ENCODE results near the gene L2HGDH. TPM values are rescaled to one million over a fixed set of nuclear protein-coding genes. Genes with fewer than 3 reads are reported as not detected.

L2HGDH gene
- total RNA-seq, 4 donors from 2014 or later: 2.0 to 16.2 (median 3.9) TPM

DNA sequence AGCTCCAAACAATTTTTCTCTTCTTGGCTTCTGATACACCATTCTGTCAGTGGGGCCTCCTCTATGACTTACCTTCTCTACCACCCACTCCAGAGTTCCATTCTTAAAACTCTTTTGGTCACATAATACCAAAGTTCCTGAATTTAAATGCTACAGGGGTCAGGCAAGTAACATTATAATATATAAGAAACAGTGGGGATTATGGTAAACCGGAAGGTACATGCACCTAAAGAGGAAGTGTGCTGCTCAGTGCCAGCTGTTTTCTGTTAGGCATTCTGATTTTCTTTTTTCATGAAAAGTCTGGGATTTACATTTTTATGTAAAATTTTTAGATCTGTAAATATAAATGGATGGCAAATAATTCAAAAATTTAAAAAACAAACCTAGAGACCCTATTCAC lies 120.5 kb downstream of the L2HGDH start:
- Histone ChIP-seq H3K27me3 (no peaks in the 10 kb centered on the region), H3K27ac (no peak overlapping the region), H3K36me3 (peaks cover 0 to 56% (median 0%) of the 10 kb centered on the region in 3 donors), H3K4me1 (no peaks in the 10 kb centered on the region), H3K4me3 (no peak overlapping the region), H3K9me3 (no peaks in the 10 kb centered on the region)
- TF ChIP-seq EP300 (IDR thresholded peaks at IDR 0.05) (no peak), POLR2A (IDR thresholded peaks at IDR 0.05) (no peak)
- TF ChIP-seq, protein P1, sequence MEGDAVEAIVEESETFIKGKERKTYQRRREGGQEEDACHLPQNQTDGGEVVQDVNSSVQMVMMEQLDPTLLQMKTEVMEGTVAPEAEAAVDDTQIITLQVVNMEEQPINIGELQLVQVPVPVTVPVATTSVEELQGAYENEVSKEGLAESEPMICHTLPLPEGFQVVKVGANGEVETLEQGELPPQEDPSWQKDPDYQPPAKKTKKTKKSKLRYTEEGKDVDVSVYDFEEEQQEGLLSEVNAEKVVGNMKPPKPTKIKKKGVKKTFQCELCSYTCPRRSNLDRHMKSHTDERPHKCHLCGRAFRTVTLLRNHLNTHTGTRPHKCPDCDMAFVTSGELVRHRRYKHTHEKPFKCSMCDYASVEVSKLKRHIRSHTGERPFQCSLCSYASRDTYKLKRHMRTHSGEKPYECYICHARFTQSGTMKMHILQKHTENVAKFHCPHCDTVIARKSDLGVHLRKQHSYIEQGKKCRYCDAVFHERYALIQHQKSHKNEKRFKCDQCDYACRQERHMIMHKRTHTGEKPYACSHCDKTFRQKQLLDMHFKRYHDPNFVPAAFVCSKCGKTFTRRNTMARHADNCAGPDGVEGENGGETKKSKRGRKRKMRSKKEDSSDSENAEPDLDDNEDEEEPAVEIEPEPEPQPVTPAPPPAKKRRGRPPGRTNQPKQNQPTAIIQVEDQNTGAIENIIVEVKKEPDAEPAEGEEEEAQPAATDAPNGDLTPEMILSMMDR (IDR thresholded peaks at IDR 0.05): no peak
- 84 to 87% methylated on average over 1 of the region's 1 CpG for WGBS, 2 donors
- no peak for DNase-seq (ENCODE audit: low spot score in 2 of 2)

Small RNA genes within 50 kb of the gene (small RNA-seq; reads per million reads assigned to genes)
- not detected for gene MIR4504

Other genes starting within 250 kb of the L2HGDH start
- 1 to 10 TPM; 4.7 to 9.6 (median 5.9) TPM for gene VCPKMT, start 195.7 kb downstream of the L2HGDH start, total RNA-seq
- gene SOS2, start 80.7 kb downstream of the L2HGDH start, total RNA-seq: 10 to 100 TPM; 30.9 to 41.5 (median 38.0) TPM
- 10 to 100 TPM in 3 of 4 donors, 1 to 10 TPM in 1; 7.5 to 23.1 (median 20.4) TPM for gene DMAC2L, start 95 bp upstream of the L2HGDH start, total RNA-seq
- gene CDKL1, start 84.7 kb upstream of the L2HGDH start, total RNA-seq: 10 to 100 TPM in 1 of 4 donors, 1 to 10 TPM in 3; 8.2 to 22.5 (median 9.5) TPM
- gene MAP4K5, start 220.3 kb upstream of the L2HGDH start, total RNA-seq: 100 to 1,000 TPM; 216 to 288 (median 279) TPM
- 10 to 100 TPM; 13.5 to 34.7 (median 23.3) TPM for gene ATL1, start 247.9 kb upstream of the L2HGDH start, total RNA-seq